ENCODE measurements around the gene ABHD15.

GRCh38 chr17:29595107-29595942, 28.5 kb upstream of the ABHD15 start:
- TF ChIP-seq EP300 (IDR thresholded peaks at IDR 0.05) (no peak), POLR2AphosphoS5 (IDR thresholded peaks at IDR 0.05) (no peak), CTCF (IDR thresholded peaks at IDR 0.05) (no peak)
